GM19468 (cell line): ENCODE measurements around the gene ARF5.

Source experiments
- ATAC-seq: cut with Tn5 transposase; IDR thresholded peaks from one replicate; pipeline ENCODE4 v1.9.1; 2021; ENCODE audit warnings: mild to moderate bottlenecking, moderate library complexity, moderate number of reproducible peaks; ENCODE audit not compliant: unreplicated experiment; ENCODE audit errors: extremely low read depth

The ARF5 gene

GRCh38 chr7:127587663-127588018, 570 bp upstream of the ARF5 start:
- ATAC-seq, result no peak

- ATAC-seq, result no peak
These were observed 679 bp downstream of the ARF5 start for GRCh38 chr7:127588697-127589482.

GRCh38 chr7:127589896-127590295, 1.7 kb downstream of the ARF5 start:
- no peak for ATAC-seq

- no peak for ATAC-seq
These were observed 3.0 kb downstream of the ARF5 start for GRCh38 chr7:127591189-127591588.

GRCh38 chr7:127591591-127591990, 3.4 kb downstream of the ARF5 start:
- ATAC-seq, result no peak

- no peak for ATAC-seq
These were observed 4.3 kb downstream of the ARF5 start for GRCh38 chr7:127592550-127592949.

GRCh38 chr7:127594490-127594889, 6.3 kb downstream of the ARF5 start:
- no peak for ATAC-seq

GRCh38 chr7:127595737-127596136, 7.5 kb downstream of the ARF5 start:
- ATAC-seq, result no peak

- ATAC-seq, result no peak
These were observed 10.1 kb downstream of the ARF5 start for GRCh38 chr7:127598318-127598717.

GRCh38 chr7:127600885-127601284, 12.7 kb downstream of the ARF5 start:
- ATAC-seq, result no peak

- ATAC-seq, result no peak
These were observed 20.2 kb downstream of the ARF5 start for GRCh38 chr7:127608446-127608845.

- no peak for ATAC-seq
These were observed 21.1 kb downstream of the ARF5 start for GRCh38 chr7:127609297-127609696.

- ATAC-seq, result no peak
These were observed 24.1 kb downstream of the ARF5 start for GRCh38 chr7:127612263-127612662.

GRCh38 chr7:127616724-127617123, 28.5 kb downstream of the ARF5 start:
- no peak for ATAC-seq

- no peak for ATAC-seq
These were observed 29.8 kb downstream of the ARF5 start, which contains the start of gene PAX4 for GRCh38 chr7:127618042-127618441. Gene PAX4 (minus strand): TSS chr7:127618142. CDS start chr7:127615928, 2,214 bp downstream.

GRCh38 chr7:127618775-127619174, 30.6 kb downstream of the ARF5 start:
- no peak for ATAC-seq

- ATAC-seq, result no peak
These were observed 31.6 kb downstream of the ARF5 start for GRCh38 chr7:127619681-127620405.

- no peak for ATAC-seq
These were observed 32.4 kb downstream of the ARF5 start for GRCh38 chr7:127620406-127621233.

- no peak for ATAC-seq
These were observed 37.1 kb downstream of the ARF5 start for GRCh38 chr7:127625331-127625730.

- ATAC-seq, result no peak
These were observed 40.2 kb downstream of the ARF5 start for GRCh38 chr7:127628445-127628844.
